Uterus (tissue), 2 donors: Measurements from ENCODE around the gene EMC6.

Experiments used
- POLR2A ChIP-seq, 2 donors: fragments of 450-650 bp; IDR thresholded peaks; one replicate each; pipeline ENCODE4 v1.6.1; 2016; ENCODE audit warnings: antibody characterized with exemption in 2 of 2, mild to moderate bottlenecking in 1 of 2, moderate library complexity in 1 of 2
- TF ChIP-seq, protein P1 (sequence below), 4 experiments: fragments of 200-600 bp in 2 of 4; fragments of 450-650 bp in 2 of 4; sonication (generic) in 2 of 4; IDR thresholded peaks; one replicate each; pipeline ENCODE4 v1.5.1; 2016 to 2019; ENCODE audit warnings: antibody characterized with exemption in 4 of 4, mild to moderate bottlenecking in 2 of 4, moderate library complexity in 1 of 4

DNA sequence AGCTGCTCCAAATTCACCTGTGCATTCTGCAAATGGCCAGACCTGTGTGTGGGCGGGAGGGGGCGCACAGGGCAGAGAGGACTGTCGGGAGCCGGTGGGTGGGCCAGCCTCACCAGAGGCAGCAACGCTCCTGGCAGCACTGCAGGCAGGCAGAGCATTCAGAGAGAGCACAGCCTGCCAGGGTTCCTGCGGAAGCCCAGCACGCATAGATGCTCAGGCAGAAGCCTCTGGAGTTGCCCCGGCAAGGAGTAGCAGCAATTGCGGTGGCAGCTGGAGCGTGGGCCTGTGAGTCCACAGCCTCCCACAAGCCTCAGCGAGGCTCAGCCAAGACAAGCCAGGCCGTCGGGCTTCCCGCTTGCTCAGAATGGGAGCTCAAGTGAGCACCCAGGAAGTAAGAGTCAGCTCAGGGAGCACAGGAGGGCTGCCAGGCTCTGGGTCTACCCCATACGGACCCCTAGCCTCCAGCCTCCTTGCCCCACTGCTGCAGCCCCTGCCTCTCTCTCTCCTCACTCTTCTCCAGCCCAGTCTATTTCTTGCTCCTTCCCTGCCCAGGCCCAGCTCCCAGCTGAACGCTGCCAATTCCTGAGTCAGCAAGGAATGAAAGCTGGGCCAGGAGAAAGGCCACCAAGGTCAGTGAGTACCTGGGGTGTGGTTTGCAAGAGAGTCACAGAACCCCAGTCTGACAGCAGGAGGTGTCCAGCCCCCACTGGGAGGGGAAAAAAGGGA, 9.6 kb downstream of the EMC6 start:
- TF ChIP-seq, protein P1, sequence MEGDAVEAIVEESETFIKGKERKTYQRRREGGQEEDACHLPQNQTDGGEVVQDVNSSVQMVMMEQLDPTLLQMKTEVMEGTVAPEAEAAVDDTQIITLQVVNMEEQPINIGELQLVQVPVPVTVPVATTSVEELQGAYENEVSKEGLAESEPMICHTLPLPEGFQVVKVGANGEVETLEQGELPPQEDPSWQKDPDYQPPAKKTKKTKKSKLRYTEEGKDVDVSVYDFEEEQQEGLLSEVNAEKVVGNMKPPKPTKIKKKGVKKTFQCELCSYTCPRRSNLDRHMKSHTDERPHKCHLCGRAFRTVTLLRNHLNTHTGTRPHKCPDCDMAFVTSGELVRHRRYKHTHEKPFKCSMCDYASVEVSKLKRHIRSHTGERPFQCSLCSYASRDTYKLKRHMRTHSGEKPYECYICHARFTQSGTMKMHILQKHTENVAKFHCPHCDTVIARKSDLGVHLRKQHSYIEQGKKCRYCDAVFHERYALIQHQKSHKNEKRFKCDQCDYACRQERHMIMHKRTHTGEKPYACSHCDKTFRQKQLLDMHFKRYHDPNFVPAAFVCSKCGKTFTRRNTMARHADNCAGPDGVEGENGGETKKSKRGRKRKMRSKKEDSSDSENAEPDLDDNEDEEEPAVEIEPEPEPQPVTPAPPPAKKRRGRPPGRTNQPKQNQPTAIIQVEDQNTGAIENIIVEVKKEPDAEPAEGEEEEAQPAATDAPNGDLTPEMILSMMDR (IDR thresholded peaks at IDR 0.05) = no peak
- no peak for TF ChIP-seq POLR2A (IDR thresholded peaks at IDR 0.05)
